GM23248 (cell line): ENCODE measurements around the gene NAA20.

Experiments
- EZH2 ChIP-seq: fragments of 200-600 bp; sonication (generic); IDR thresholded peaks from 2 replicates; pipeline ENCODE4 v1.6.1; 2018; ENCODE audit warnings: antibody characterized with exemption, mild to moderate bottlenecking; ENCODE audit not compliant: insufficient read depth, poor library complexity, severe bottlenecking
- EZH2phosphoT487 ChIP-seq: fragments of 200-600 bp; sonication (generic); IDR thresholded peaks from 2 replicates; pipeline ENCODE4 v1.6.1; 2018; ENCODE audit warnings: antibody characterized with exemption, moderate library complexity, mild to moderate bottlenecking, low read depth; ENCODE audit not compliant: insufficient read depth

DNA sequence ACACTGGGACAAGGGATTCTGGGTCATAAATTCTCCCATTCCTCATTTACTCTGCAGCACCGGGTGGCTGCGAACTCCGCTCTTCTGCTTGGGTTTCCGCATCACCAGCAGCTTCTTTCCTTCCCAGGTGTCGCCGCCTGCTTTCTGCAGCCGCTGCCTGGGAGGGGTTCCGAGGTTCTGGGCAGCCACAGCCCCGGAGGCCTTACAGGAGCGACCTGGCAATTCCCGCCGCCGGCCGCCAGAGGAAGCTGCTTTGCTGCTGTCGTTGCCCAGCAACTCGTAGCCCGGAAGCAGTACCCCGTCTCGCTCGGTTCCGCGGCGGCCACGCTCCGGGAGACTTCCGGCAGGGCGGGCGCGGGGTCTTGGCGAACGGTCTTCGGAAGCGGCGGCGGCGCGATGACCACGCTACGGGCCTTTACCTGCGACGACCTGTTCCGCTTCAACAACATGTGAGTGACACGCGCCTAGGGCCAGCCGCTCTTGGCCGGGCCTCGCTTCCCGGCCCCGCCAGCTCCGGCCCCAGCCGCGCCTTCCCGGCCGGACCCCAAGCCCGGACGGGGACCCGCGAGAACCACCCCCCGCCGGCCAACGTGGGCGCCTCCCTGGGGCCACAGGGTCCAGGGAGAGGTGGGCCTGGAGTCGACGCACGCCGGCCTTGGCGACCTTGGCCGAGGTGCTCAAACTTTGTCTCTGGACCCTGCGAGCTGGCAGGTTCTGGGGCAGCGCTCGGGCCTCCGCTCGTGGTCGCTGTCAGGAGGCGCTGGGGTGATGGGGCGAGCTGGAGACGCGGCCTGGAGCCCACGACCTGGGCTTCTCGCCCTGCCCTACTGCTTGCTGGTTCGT, at the start of gene NAA20:
- TF ChIP-seq EZH2phosphoT487 = no peak
- TF ChIP-seq EZH2 = no peak
